SH-SY5Y (cell line): Measurements from ENCODE around the gene TANGO2.

Source experiments
- GATA2 ChIP-seq: IDR thresholded peaks from 2 replicates; pipeline ENCODE4 v1.6.1; 2011; ENCODE audit warnings: mild to moderate bottlenecking, low read depth, low read length
- GATA3 ChIP-seq: IDR thresholded peaks from 2 replicates; pipeline ENCODE4 v1.6.1; 2011; ENCODE audit warnings: low read depth, mild to moderate bottlenecking, low read length, moderate library complexity

DNA sequence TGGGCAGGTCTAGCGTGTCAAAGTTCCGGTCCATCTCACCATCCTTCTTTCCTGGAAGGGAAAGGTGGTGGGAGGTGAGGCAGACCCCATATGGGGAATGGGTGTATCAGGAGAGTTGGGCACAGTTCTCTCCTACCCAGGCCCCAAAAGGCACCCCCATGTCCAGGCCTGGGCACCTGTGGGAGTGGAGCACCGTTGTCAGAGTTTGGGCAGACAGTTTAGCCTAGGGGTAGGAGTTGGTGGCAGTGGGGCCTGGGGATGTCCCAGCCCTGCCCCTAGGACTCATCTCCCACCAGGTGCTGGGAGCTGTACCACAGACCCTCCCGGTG lies 45.2 kb upstream of the TANGO2 start:
- TF ChIP-seq GATA2: no peak
- TF ChIP-seq GATA3: no peak
